Left renal cortex interstitium (tissue), 4 donors: ENCODE data around the gene ATF1. TPM values are rescaled to one million over a fixed set of nuclear protein-coding genes. Genes with fewer than 3 reads are reported as not detected.
"Not testable (repeated sequence)": the region's sequence is repeated elsewhere in the genome, so short reads cannot be mapped to it uniquely, and the experiment has no call there.

Source experiments
- DNase-seq, 4 donors: peaks; one replicate each; pipeline ENCODE4 v3.0.0-alpha.2; 2013; ENCODE audit warnings: low read depth in 4 of 4, low spot score in 2 of 4, missing footprints in 1 of 4
- polyA plus RNA-seq, 4 donors: library from polyadenylated mRNA; unstranded; fragments of 120-200 nt; gene quantifications; one replicate each; pipeline ENCODE4 v1.2.1, GENCODE V29; 2013; ENCODE audit not compliant: insufficient read length in 4 of 4

The ATF1 gene
- polyA plus RNA-seq, 4 donors: 40.5 to 47.8 (median 43.4) TPM

GRCh38 chr12:50855218-50855617, 91.3 kb downstream of the ATF1 start:
- not testable (repeated sequence) for DNase-seq

DNA sequence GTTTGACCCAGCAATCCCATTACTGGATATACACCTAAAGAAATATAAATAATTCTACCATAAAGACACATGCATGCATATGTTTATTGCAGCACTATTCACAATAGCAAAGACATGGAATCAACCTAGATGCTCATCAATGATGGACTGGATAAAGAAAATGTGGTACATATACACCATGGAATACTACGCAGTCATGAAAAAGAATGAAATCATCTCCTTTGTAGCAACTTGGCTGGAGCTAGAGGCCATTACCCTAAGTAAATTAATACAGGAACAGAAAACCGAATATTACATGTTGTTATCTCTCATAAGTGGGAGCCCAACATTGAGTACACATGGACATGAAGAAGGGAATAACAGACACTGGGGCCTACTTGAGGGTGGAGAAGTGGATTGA, 91.8 kb downstream of the ATF1 start:
- DNase-seq: not testable (repeated sequence)

DNA sequence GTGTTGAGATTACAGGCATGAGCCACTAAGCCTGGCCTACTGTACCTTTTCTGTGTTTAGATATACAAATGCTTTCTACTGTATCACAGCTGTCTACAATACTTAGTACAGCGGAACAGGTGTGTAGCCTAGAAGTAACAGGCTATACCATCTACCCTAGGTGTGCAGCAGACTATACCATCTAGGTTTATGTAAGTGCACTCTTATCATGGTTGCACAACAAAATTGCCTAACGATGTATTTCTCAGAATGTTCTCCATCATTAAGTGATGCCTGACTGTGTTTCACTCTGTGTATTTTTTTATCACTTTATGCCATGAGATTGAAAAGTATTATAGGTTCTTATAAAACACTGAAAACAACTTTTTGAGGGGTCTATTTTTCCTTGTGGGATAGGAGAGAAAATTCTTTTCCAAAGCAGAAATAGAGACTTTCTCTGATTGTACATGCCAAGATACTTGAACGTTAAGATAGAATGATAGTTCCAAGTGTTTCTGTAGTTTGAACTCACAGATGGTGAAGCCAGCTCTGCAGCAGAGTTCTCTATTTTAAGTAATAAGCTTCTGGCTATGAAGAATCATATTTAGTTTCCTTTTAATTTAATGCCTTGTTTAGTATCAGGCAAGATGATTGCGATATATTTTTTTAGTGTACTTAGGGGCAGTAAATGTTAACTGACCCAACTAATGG, 95.9 kb downstream of the ATF1 start:
- no peak for DNase-seq

DNA sequence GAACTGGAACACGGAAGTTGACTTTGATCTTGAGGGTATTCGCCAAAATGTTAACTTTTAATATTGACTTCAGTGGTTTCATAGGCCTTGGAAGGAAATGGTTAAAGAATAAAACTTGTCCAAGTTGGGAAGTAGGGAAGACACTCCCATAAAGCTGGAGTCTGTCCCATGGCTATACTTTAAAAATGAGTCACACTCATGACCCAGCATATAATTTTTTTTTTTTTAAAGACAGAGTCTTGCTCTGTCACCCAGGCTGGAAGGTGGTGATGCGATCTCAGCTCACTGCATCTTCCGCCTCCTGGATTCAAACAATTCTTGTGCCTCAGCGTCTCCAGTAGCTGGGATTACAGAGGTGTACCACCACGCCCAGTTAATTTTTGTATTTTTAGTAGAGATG, 98.4 kb downstream of the ATF1 start:
- DNase-seq: no peak

DNA sequence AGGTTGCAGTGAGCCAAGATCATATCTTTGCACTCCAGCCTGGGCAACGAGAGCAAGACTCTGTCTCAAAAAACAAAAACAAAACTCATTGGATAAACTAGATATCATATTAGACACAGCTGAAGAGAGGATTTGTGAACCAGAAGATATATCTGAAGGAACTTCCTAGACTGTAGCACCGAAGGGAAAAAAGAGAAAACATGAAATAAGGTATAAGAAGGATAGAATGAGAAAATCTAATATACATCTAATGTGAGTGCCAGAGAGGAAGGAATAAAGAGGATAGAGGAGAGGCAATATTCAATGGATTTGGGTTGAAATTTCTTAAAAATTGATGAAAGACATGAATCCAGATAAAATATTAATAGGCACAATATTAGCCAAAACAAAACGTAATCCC, 101.4 kb downstream of the ATF1 start:
- no peak for DNase-seq

- not testable (repeated sequence) for DNase-seq
Measured at GRCh38 chr12:50868881-50869280, 105.0 kb downstream of the ATF1 start.

Other genes starting within 250 kb of the ATF1 start
- gene TMPRSS12, start 78.8 kb downstream of the ATF1 start, polyA plus RNA-seq: under 1 TPM in 3 of 4 donors, not detected in 1; 0.10 to 0.16 (median 0.13) TPM
- under 1 TPM in 1 of 4 donors, not detected in 3; 0.43 TPM for gene HIGD1C, start 188.4 kb downstream of the ATF1 start, polyA plus RNA-seq